ENCODE data around the gene NUP214.

The NUP214 gene

DNA sequence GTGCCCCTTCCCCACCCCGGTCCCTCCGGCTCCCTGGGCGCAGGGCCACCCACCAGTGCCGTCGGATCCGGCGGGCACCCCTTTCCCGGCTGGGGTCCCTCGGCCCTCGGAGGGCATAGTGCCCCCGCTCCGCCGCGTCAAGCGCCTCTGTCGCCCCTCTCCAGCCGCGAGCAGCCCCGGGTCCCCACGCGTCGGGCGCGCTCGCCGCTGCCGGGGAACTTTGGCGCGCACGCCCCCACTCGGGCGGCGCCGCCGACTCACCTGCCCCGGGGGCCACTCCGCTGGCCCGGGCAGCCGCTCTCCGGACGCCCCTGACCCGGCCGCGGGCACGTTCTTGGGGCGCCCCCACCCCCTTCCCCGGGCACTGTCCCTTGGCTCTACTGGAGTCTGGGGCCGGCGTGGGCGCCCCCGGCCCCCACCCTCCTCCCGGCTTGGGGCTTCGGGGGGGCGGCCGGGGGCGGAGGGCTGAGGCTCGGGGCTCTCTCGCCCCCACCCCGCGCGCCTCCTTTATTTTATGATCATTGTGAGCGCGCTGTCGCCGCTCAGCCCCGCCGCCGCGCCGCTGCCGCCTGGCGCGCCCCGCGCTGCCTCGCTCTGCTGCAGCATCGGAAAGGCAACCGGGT is 152.0 kb downstream of the NUP214 start:
- no peak for DNase-seq (ENCODE audit: low read depth)

DNA sequence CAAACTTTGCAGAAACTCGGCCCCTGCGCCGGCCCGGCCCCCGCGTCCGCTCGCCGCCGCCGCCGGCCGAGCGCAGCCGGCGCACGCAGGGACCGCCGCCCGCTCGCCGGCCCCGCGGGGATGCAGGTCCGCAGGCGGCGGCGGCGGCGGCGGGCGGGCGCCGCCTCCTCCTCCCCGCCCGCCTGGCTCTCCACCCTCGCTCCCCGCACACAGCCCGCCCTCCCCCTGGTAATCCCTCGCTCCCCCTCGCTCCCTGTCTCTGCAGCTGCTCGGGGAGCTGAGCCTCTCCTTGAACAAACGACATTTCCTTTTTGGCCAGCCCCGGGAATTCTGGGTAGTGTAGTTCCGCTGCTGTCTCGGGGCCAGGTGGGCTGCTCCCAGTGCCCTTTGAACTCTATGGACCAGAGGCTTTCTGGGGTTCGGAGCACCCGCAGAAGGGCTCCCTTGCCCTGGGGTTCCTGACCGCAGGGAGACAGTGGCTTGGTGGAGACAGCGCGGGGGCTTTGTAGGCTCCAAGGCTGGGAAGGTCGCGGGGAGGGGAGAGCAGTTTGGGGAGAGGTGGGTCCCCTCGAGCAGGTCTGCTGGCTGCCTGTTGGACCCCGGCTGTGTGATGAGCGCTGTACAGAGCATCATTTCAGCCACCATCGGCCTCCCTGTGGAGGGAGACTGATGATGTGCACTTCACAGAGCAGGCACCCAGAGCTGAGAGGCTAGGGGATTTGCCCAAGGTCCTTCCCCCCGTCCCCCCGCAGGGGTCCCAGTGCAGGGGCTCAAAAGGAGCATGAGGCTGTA is 152.7 kb downstream of the NUP214 start:
- no peak for DNase-seq (ENCODE audit: low read depth)

DNA sequence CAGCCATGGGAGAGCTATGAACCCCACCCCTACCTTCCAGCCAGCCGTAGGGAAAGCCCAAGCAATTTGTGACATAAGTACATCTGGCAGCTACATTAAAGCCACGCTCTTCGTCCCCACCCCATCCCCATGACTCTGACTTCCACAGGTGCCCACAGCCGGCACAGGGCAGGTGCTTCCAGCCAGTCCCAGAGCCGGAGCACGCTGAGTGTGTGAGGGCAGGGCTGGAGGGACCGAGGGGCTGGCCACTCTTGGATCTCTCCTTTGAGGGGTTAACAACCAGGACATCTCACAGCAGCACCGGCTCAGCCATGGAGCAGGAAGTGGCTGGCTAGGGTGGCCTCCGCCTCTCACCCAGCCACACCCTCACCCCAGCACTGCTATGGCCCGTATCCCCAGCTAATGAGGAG is 153.3 kb downstream of the NUP214 start:
- DNase-seq (ENCODE audit: low read depth): no peak

DNA sequence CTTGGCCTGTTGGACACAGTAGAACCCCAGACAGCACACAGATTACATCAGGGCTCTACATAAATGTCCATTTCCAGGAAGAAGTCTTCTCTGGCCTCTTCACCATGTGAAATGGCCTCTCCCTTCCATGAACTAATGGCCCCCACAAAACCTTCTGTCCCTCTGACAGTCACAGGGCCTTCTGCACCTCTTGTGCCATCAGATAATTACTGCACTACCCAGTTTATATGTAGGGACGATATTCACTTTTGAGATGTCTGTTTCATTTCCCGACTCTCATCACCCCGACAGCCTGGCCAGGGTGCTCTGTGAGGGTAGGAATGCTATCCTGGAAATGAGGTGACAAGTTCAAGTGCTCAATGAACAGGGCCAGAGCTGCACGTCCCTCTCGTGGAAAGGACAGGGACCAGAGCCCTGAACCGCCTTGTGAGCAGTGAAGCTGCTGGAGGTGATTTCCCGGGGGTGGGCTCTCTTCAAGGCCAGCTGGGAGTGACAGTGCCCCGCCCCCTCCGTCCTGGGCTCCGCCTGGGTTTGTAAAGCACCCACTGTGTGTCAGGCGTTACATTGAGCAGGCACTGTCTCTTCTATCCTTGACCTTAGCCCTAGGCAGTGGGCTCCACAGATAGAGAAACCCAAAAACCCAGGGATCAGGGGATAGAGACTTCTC is 153.9 kb downstream of the NUP214 start:
- no peak for DNase-seq (ENCODE audit: low read depth)

DNA sequence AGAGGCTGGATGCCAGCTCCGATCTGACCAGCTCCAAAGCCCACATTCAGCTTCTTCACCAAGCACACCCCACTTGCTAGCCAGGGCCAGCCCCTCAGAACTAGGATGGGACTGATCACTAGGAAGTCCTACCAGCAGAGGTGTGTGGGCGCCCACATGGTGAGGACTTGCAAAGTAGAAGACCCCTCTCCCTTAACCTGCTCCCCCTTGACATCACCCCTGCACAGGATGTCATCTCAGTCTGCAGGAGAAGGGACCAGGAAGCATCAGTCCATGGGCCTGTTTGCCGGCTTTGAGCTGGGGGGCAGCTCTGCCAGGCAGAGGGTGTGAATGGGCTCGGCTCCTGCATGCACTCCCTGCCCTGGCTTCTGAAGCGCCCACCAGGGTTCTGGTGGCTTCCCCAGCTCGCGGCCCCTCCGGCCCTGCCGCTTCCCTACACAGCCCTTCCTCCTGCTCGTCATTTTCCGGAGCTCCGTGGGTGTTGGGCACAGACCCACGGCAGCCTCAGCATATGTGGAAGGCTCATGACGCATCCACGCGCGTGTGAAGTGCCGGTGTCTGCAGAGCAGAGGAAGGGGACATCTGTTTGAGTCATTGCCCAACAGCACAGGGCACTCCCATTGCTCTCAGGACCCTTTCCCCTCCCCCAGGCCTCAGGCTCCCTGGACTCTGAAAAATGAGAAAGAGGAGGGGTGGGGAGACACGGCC is 154.6 kb downstream of the NUP214 start:
- no peak for DNase-seq (ENCODE audit: low read depth)

DNA sequence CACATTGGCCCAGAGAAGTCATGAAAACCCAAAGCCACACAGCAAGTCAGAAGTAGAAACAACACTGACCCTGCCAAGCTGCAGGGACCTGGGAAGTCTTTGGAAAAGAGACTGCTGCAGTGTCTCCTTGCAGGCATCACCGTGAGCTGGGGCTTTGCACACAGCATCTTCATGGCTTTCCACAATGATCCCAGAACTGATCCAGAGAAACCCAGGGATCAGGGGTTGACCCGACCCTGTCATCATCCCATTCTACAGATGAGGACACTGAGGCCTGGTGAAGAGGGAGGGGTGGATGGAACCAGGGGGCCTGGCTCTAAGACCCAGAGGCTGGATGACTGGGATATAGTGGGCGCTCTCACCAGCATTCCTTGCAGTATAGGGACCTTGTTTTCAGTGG is 155.3 kb downstream of the NUP214 start:
- no peak for DNase-seq (ENCODE audit: low read depth)

DNA sequence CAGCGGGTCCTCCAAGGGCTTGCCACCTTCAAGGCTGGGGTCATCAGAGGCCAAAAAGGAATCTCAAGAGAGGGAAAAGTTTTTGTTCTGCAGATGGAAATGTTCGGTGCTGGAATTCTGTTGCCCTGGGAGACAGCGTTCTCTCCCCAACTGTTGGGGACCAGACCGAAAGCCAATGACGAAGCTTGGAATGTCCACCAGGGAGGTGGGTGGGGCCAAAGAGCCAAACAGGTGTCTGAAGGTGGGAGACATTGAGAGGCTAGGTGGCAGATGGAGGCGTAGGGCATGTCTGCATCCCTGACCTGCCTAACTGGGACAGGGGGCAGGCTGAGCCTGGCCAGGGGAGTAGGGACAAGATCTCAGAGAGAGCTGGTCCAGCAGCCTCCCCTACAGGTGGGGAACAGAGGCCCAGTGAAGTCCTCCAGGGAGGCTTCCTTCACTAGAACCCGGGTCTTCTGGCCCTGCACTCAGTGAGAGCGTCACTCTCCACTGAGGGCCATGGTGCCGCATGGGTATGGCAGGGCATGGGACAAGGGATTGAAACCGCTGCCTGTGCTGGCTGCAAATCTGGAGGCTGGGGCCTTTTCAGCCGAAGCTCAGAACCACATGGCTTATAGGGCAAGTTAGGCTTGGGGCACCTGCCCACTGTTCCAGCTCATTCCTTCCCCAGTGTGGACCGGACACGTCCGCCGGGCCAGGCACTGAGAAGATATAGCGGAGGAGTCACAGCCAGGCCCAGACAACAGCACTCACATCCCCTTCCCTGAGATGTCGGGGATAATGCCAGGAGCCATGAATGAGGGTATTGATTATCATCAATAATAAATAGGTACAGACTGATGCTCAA is 156.0 kb downstream of the NUP214 start:
- no peak for DNase-seq (ENCODE audit: low read depth)

DNA sequence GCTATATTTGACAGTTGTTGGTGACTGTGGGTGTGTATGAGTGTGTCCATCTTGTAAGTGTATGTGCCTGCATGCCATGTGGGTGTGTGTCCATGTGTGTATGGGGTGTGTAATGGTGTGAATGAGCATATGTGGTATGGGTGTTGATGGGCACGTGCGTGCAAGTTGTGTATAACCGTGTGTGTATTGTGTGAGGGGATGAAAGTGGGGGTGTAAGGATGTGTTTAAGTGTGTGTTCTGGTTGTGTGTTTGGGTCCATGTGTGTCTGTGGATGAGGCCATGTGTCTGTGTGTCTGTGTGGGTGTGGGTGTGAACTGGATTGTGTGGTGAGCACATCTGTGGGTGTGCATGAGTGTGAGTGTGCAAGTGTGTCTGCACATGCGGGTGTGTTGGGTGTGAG is 156.8 kb downstream of the NUP214 start:
- no peak for DNase-seq (ENCODE audit: low read depth)

DNA sequence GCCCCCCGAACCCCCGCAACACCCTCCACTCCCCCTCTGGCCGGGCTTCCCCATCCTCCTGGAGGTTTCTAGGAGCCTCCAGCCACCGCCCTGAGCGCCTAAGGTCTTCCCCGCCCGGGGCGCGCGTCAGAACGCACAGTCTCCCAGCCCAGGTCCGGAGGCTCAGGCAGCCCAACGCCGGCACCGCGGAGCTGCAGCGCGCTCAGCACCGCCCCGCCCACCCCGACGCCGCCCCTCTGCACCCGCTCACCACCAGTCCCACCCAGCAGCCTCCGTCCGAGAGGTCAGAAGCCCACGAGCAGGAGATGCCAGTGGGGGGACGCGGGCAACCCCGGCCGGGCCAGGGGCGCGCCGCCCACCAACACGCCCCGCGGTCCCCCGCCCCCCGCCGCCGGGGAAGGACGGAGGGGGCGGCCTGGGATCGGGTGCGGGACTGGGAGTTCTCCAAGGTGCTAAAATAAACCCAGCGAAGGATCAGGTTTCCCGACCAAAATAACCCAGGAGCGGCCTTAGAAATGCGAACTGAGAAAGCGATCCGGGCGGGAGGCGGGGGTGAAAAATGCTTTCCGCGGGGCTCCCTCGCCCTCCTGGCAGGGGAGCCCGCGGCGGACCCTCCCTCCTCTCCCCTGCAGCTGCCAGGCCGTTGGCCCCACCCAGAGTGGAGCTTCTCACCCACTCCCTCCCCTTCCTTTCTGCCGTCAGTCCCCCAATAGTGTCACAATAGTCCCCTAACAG is 157.5 kb downstream of the NUP214 start:
- DNase-seq (ENCODE audit: low read depth): no peak

All from CMK (cell line).